H1 (cell line): ENCODE data around the gene ASRGL1. TPM values are rescaled to one million over a fixed set of nuclear protein-coding genes. Genes with fewer than 3 reads are reported as not detected.

Experiments
- CTBP2 ChIP-seq: IDR thresholded peaks from 2 replicates; pipeline ENCODE4 v1.7.0; 2011; ENCODE audit warnings: borderline replicate concordance, mild to moderate bottlenecking, moderate library complexity, mixed read lengths, low read length; ENCODE audit not compliant: insufficient read depth, insufficient read length
- POU5F1 ChIP-seq: IDR thresholded peaks from 2 replicates; pipeline ENCODE4 v1.6.1; 2011; ENCODE audit warnings: low read depth, mild to moderate bottlenecking, low read length, moderate library complexity
- USF2 ChIP-seq: IDR thresholded peaks from 2 replicates; pipeline ENCODE4 v1.6.1; 2011; ENCODE audit warnings: low read length, improper control_type of control experiment
- YY1 ChIP-seq: IDR thresholded peaks from 2 replicates; pipeline ENCODE4 v1.6.1; 2011; ENCODE audit warnings: low read depth, mild to moderate bottlenecking, low read length
- polyA plus RNA-seq, 7 experiments: library from polyadenylated mRNA; depleted of rRNA in 3 of 7; stranded (reverse) in 5 of 7; unstranded in 2 of 7; fragments of >200 nt in 5 of 7; fragments of 200-250 nt in 2 of 7; gene quantifications; 1 replicate in 5 of 7; 2 replicates in 1 of 7; 4 replicates in 1 of 7; pipeline versions ENCODE4 v1.2.1 to v1.2.3, GENCODE V29; 2011 to 2013; ENCODE audit warnings: missing spikeins in 2 of 7, mixed read lengths in 2 of 7
- total RNA-seq: library from RNA; stranded (reverse); fragmentation: NEBNext Ultra II Directional; extraction: Animal tissue kit (Norgen Biotek cat#: 25700); gene quantifications from 2 replicates; pipeline ENCODE4 v1.2.1, GENCODE V29; 2021

The ASRGL1 gene
- total and polyA plus RNA-seq, 2 of the 8 experiments (the other 6 are each of a cell fraction or from before 2014, with no cell fraction given) = 19.9 to 23.5 TPM

DNA sequence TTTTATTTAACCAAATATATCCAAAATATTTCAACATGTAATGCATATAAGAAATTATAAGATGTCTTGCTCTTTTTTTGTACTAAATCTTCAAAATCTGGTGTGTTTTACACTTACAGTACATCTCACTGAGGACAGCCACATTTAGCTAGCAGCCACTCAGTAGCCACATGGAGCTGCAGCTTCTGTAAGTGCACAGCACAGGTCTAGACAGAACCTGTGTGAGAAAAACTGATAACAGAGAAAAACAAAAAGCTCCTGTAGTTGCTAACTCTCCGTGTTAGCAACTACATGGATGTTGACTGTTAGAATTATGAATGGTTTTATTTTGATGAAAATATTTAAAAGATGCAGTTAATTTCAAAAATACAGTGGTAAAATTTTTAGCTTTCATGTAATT is 22.2 kb downstream of the ASRGL1 start (continued):
- TF ChIP-seq USF2 (no peak), POU5F1 (no peak), YY1 (no peak), CTBP2 (no peak)
- TF ChIP-seq, all 59 proteins: peak for 0
